Esophagus muscularis mucosa (tissue), 4 donors: ENCODE measurements around the gene RTEL1.

ENCODE experiments used
- CTCF ChIP-seq, 3 experiments: fragments of 200-600 bp in 2 of 3; fragments of 450-650 bp in 1 of 3; sonication (generic) in 2 of 3; IDR thresholded peaks; one replicate each; pipeline ENCODE4 v1.5.1; 2017 to 2019; ENCODE audit warnings: antibody characterized with exemption in 3 of 3, mild to moderate bottlenecking in 2 of 3, moderate library complexity in 1 of 3
- EP300 ChIP-seq: sonication (generic); formaldehyde crosslinking; IDR thresholded peaks from one replicate; pipeline ENCODE4 v1.6.1; 2017; ENCODE audit warnings: antibody characterized with exemption
- POLR2A ChIP-seq: fragments of 450-650 bp; IDR thresholded peaks from one replicate; pipeline ENCODE4 v1.6.1; 2017; ENCODE audit warnings: antibody characterized with exemption, moderate library complexity, mild to moderate bottlenecking, low read depth

- TF ChIP-seq POLR2A (no peak), CTCF (IDR thresholded peaks at IDR 0.05) (no peak), EP300 (no peak)
These were observed 32.1 kb downstream of the RTEL1 start for GRCh38 chr20:63690003-63690897.
